ENCODE data around the gene FMN1. TPM values are rescaled to one million over a fixed set of nuclear protein-coding genes. Genes with fewer than 3 reads are reported as not detected.

Gene FMN1
- total RNA-seq, 2 donors from 2014 or later = 26.9 to 27.5 TPM

DNA sequence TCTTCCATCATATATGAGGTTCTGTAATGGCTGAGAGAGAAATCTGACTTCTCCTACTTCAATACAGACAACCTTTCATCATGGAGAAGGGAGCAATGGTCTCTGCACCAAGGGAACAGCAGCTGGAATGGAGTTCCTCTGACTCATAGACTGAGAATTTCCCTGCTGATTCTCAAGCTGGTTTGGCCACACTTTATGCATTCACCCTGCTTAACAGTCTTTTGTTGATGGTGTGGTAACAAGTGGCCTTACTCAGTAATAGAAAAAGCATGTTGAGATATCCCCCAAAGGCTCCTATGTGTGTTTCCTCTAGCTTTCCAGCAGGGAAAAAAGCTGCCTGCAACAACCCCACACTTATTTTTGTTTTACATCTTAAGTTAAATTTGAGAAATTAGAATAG lies 338.6 kb downstream of the FMN1 start:
- Histone ChIP-seq H3K36me3 (no peaks in the 10 kb centered on the region), H3K9me3 (no peaks in the 10 kb centered on the region), H3K27me3 (replicated peaks; ENCODE audit: insufficient read depth) (no peaks in the 10 kb centered on the region), H3K4me1 (ENCODE audit: control insufficient read depth in 1 of 2, low read depth in 2 of 2) (peaks cover 21 to 35% of the 10 kb centered on the region in 2 donors), H3K4me3 (no peak overlapping the region), H3K27ac (peak overlapping the region; percentile 69 to 87)
- DNase-seq (ENCODE audit: low spot score) (no peak), ATAC-seq (ENCODE audit: insufficient number of reproducible peaks, low FRiP score, low read depth) (peak; percentile 89)
- TF ChIP-seq, protein P1, sequence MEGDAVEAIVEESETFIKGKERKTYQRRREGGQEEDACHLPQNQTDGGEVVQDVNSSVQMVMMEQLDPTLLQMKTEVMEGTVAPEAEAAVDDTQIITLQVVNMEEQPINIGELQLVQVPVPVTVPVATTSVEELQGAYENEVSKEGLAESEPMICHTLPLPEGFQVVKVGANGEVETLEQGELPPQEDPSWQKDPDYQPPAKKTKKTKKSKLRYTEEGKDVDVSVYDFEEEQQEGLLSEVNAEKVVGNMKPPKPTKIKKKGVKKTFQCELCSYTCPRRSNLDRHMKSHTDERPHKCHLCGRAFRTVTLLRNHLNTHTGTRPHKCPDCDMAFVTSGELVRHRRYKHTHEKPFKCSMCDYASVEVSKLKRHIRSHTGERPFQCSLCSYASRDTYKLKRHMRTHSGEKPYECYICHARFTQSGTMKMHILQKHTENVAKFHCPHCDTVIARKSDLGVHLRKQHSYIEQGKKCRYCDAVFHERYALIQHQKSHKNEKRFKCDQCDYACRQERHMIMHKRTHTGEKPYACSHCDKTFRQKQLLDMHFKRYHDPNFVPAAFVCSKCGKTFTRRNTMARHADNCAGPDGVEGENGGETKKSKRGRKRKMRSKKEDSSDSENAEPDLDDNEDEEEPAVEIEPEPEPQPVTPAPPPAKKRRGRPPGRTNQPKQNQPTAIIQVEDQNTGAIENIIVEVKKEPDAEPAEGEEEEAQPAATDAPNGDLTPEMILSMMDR (IDR thresholded peaks at IDR 0.05) = no peak

DNA sequence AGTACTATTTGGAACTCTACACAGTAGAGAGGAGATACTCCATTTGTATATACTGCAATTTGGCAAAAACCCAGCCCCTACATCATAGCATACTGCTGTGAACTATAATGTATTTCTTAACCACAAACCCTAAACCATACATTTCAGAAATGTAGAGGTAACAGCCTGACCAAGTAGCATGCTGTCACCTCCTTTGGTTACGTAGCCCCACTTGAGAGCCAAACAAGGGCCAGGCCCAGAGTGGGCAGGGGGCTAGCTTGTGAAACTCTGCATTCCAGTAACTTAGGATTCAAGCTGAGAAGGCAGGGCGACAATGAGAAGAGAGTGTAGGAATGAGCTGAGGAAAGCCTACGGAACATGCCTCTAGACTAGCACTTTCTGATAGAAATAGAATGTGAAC lies 340.9 kb downstream of the FMN1 start:
- Histone ChIP-seq H3K27me3 (replicated peaks; ENCODE audit: insufficient read depth) (no peaks in the 10 kb centered on the region), H3K4me3 (no peak overlapping the region), H3K9me3 (no peaks in the 10 kb centered on the region), H3K36me3 (no peaks in the 10 kb centered on the region), H3K4me1 (ENCODE audit: control insufficient read depth in 1 of 2, low read depth in 2 of 2) (peaks cover 24 to 44% of the 10 kb centered on the region in 2 donors), H3K27ac (no peak overlapping the region)
- DNase-seq (ENCODE audit: low spot score) (no peak), ATAC-seq (ENCODE audit: insufficient number of reproducible peaks, low FRiP score, low read depth) (no peak)
- TF ChIP-seq, protein P1 (IDR thresholded peaks at IDR 0.05) = no peak

DNA sequence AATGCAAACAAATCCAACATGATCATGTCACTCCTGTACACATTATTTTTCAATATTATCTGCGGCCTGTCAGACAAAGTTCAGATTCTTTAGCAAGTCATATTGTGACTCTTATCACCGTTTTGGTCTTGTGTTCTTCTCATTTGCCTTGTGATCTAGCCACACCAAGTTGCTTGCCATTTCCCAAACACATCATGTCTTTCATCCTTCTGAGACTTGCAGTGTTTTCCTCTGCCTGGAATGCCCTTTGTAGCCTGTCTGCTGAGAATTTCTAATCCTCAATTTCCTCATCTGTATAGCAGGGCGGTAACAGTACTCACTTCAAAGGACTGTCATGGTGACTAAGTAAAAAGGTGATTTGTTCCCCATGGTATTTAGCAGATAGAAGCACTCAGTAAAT lies 341.7 kb downstream of the FMN1 start:
- peaks cover 24 to 44% of the 10 kb centered on the region in 2 donors for H3K4me1 ChIP-seq (ENCODE audit: control insufficient read depth in 1 of 2, low read depth in 2 of 2)
- H3K4me3 ChIP-seq = no peak overlapping the region
- no peak for DNase-seq (ENCODE audit: low spot score)
- H3K27me3 ChIP-seq (replicated peaks; ENCODE audit: insufficient read depth) = no peaks in the 10 kb centered on the region
- TF ChIP-seq, protein P1 (IDR thresholded peaks at IDR 0.05) = no peak
- H3K9me3 ChIP-seq = no peaks in the 10 kb centered on the region
- ATAC-seq (ENCODE audit: insufficient number of reproducible peaks, low FRiP score, low read depth) = no peak
- H3K27ac ChIP-seq = peak overlapping the region in 1 of 2 donors; percentile 73
- H3K36me3 ChIP-seq = no peaks in the 10 kb centered on the region

DNA sequence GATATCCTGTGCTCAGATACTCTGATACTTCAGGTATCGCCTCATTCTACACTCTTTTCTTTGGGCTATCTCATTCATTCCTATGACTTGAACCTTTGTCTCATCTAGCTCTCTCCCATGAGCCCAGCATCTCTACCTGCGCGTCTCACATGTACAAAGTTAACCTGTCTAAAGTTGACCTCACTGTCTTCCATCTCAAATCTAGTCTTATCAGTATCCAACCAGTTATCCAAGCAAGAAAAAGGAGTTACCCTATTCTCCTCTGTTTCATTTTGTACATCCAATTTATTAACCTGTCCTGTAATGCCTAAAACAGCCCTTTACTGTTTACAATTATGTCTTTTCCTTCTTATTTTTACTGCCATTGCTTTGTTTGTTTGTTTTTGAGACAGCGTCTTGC lies 342.5 kb downstream of the FMN1 start:
- DNase-seq (ENCODE audit: low spot score) = no peak
- no peaks in the 10 kb centered on the region for H3K27me3 ChIP-seq (replicated peaks; ENCODE audit: insufficient read depth)
- no peak for ATAC-seq (ENCODE audit: insufficient number of reproducible peaks, low FRiP score, low read depth)
- TF ChIP-seq, protein P1 (IDR thresholded peaks at IDR 0.05) = no peak
- H3K27ac ChIP-seq = peak overlapping the region in 1 of 2 donors; percentile 73
- no peaks in the 10 kb centered on the region for H3K36me3 ChIP-seq
- H3K4me1 ChIP-seq (ENCODE audit: control insufficient read depth in 1 of 2, low read depth in 2 of 2) = peaks cover 23 to 42% of the 10 kb centered on the region in 2 donors
- no peaks in the 10 kb centered on the region for H3K9me3 ChIP-seq
- H3K4me3 ChIP-seq = no peak overlapping the region

DNA sequence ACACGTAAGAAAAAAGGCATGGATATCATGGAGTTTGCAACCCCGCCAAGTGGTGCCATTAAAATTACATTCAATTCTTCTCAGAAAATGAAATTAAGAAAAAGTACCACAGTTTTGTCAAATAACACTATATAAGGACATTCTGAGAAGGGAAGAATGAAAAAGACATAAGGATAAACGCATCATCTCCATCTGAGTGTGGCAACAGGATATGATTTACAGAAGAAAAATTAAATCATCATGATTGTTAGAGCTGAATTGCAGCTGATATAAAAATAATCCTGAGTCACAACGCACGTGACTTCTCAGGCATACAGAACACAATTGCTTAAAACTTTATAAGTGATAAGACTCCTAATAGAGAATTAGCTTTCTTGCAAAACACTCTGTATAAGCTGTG lies 342.9 kb downstream of the FMN1 start:
- peak; percentile 49 for ATAC-seq (ENCODE audit: insufficient number of reproducible peaks, low FRiP score, low read depth)

More for the DNA sequence above, 342.9 kb downstream of the FMN1 start:
- DNase-seq (ENCODE audit: low spot score) = no peak
- Histone ChIP-seq H3K36me3 (no peaks in the 10 kb centered on the region), H3K27me3 (replicated peaks; ENCODE audit: insufficient read depth) (no peaks in the 10 kb centered on the region), H3K4me1 (ENCODE audit: control insufficient read depth in 1 of 2, low read depth in 2 of 2) (peaks cover 19 to 37% of the 10 kb centered on the region in 2 donors), H3K9me3 (no peaks in the 10 kb centered on the region), H3K27ac (peak overlapping the region; percentile 73 to 81), H3K4me3 (no peak overlapping the region)
- TF ChIP-seq, protein P1 (IDR thresholded peaks at IDR 0.05) = no peak
